GM12891 (cell line): ENCODE data around the gene FARS2.

Experiments used
- POLR2A ChIP-seq: IDR thresholded peaks from 2 replicates; pipeline ENCODE4 v1.6.1; 2011; ENCODE audit warnings: low read depth, low read length, control low read depth
- POLR2AphosphoS5 ChIP-seq: IDR thresholded peaks from 2 replicates; pipeline ENCODE4 v1.6.1; 2011; ENCODE audit warnings: low read depth, low read length, control low read depth
- TAF1 ChIP-seq: IDR thresholded peaks from 2 replicates; pipeline ENCODE4 v1.6.1; 2011; ENCODE audit warnings: low read depth, low read length, control low read depth

- TF ChIP-seq POLR2AphosphoS5 (no peak), POLR2A (no peak), TAF1 (no peak)
These were observed 369.3 kb downstream of the FARS2 start for GRCh38 chr6:5630636-5631035.
